ENCODE measurements around the gene SIRPB2. TPM values are rescaled to one million over a fixed set of nuclear protein-coding genes. Genes with fewer than 3 reads are reported as not detected.
A peak's percentile ranks its signal among the peaks of the same experiment; 100 is the strongest.

SIRPB2 gene
- total and polyA plus RNA-seq, 5 donors = 1.8 to 5.4 (median 4.9) TPM

DNA sequence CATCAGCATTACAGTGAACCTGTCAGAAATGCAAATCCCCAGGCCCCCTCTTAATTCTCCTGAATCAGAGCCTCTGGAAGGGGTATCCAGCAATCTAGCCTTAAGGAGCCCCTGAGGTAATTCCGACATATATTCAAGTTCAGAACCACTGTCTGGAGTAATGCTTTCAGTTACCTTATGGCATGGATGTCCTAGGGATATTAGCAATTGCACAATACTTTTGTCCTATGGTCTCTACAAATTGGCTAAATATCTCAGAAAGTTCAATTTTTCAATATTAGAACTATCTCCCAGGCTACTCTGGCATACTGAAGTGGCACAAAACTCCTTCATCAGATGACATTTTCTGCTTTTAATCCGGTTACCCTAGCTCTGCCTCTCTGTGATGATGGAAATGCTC is 30.9 kb downstream of the SIRPB2 start:
- no peaks in the 10 kb centered on the region for H3K27me3 ChIP-seq (ENCODE audit: control insufficient read depth, insufficient read depth)
- H3K27ac ChIP-seq (ENCODE audit: low read length) = no peak overlapping the region
- intact Hi-C loops (cut with DNase I) = no loop called here
- DNase-seq (no peak), ATAC-seq (no peak)
- 95% methylated on average over 2 of the region's 2 CpGs for WGBS
- H3K9me3 ChIP-seq (ENCODE audit: control insufficient read depth, low read length) = no peaks in the 10 kb centered on the region
- no peak overlapping the region for H3K4me3 ChIP-seq (ENCODE audit: low read length)
- H3K4me1 ChIP-seq (ENCODE audit: control insufficient read depth, insufficient read depth, low read length) = peaks cover 4% of the 10 kb centered on the region

GRCh38 chr20:1457992-1458391 is 33.2 kb downstream of the SIRPB2 start:
- no peak overlapping the region for H3K27ac ChIP-seq (ENCODE audit: low read length)
- WGBS = 97% methylated on average over 2 of the region's 2 CpGs

GRCh38 chr20:1456300-1456699 is 34.9 kb downstream of the SIRPB2 start:
- H3K27ac ChIP-seq (ENCODE audit: low read length) = no peak overlapping the region
- 61% methylated on average over 5 of the region's 5 CpGs for WGBS
- H3K4me3 ChIP-seq (ENCODE audit: low read length) = no peak overlapping the region
- ATAC-seq (no peak), DNase-seq (no peak)
- intact Hi-C loops (cut with DNase I) = no loop called here
- no peaks in the 10 kb centered on the region for H3K9me3 ChIP-seq (ENCODE audit: control insufficient read depth, low read length)
- no peaks in the 10 kb centered on the region for H3K27me3 ChIP-seq (ENCODE audit: control insufficient read depth, insufficient read depth)
- H3K4me1 ChIP-seq (ENCODE audit: control insufficient read depth, insufficient read depth, low read length) = no peaks in the 10 kb centered on the region

More at GRCh38 chr20:1457992-1458391, 33.2 kb downstream of the SIRPB2 start:
- Histone ChIP-seq H3K27me3 (ENCODE audit: control insufficient read depth, insufficient read depth) (no peaks in the 10 kb centered on the region), H3K9me3 (ENCODE audit: control insufficient read depth, low read length) (no peaks in the 10 kb centered on the region), H3K4me3 (ENCODE audit: low read length) (no peak overlapping the region), H3K4me1 (ENCODE audit: control insufficient read depth, insufficient read depth, low read length) (no peaks in the 10 kb centered on the region)
- no peak for DNase-seq
- no peak for ATAC-seq
- intact Hi-C loops (cut with DNase I) = no loop called here

GRCh38 chr20:1450926-1451491 is 40.2 kb downstream of the SIRPB2 start:
- intact Hi-C loops (cut with DNase I) = no loop called here
- no peaks in the 10 kb centered on the region for H3K4me1 ChIP-seq (ENCODE audit: control insufficient read depth, insufficient read depth, low read length)
- H3K4me3 ChIP-seq (ENCODE audit: low read length) = no peak overlapping the region
- H3K27ac ChIP-seq (ENCODE audit: low read length) = no peak overlapping the region
- H3K9me3 ChIP-seq (ENCODE audit: control insufficient read depth, low read length) = peaks cover 3% of the 10 kb centered on the region
- H3K27me3 ChIP-seq (ENCODE audit: control insufficient read depth, insufficient read depth) = no peaks in the 10 kb centered on the region
- no peak for DNase-seq
- no peak for ATAC-seq

- no peak for DNase-seq
- H3K27ac ChIP-seq (ENCODE audit: low read length) = no peak overlapping the region
- H3K4me1 ChIP-seq (ENCODE audit: control insufficient read depth, insufficient read depth, low read length) = no peaks in the 10 kb centered on the region
- WGBS = 91% methylated on average over 6 of the region's 6 CpGs
- H3K9me3 ChIP-seq (ENCODE audit: control insufficient read depth, low read length) = peaks cover 3% of the 10 kb centered on the region
- intact Hi-C loops (cut with DNase I) = no loop called here
- H3K4me3 ChIP-seq (ENCODE audit: low read length) = no peak overlapping the region
- no peak for ATAC-seq
- no peaks in the 10 kb centered on the region for H3K27me3 ChIP-seq (ENCODE audit: control insufficient read depth, insufficient read depth)
These were observed 41.9 kb downstream of the SIRPB2 start for GRCh38 chr20:1449370-1449769.

GRCh38 chr20:1448081-1448620 is 43.1 kb downstream of the SIRPB2 start:
- DNase-seq (no peak), ATAC-seq (no peak)
- Histone ChIP-seq H3K9me3 (ENCODE audit: control insufficient read depth, low read length) (peaks cover 3% of the 10 kb centered on the region), H3K4me3 (ENCODE audit: low read length) (no peak overlapping the region), H3K4me1 (ENCODE audit: control insufficient read depth, insufficient read depth, low read length) (no peaks in the 10 kb centered on the region), H3K27me3 (ENCODE audit: control insufficient read depth, insufficient read depth) (no peaks in the 10 kb centered on the region), H3K27ac (ENCODE audit: low read length) (no peak overlapping the region)
- intact Hi-C loops (cut with DNase I) = no loop called here
- WGBS = 87% methylated on average over 4 of the region's 4 CpGs

DNA sequence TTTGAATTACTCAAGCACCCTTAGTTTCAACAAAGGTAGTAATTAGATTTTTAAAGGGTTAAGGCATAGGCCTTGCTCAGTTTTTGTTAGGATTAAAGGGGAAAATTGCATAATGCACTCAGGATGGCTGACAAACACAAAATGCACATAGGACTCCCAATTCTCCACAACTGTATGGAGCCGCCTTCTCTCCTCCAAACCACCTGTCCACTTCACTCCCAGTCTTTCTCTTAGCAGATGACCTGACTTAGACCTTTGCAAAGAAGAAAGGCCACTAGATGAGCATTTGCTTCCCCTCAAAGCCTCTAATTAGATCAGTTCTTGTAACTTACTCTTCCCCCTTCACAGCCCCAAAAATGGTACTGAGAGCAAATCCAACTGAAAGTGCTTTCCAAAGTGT is 44.7 kb downstream of the SIRPB2 start:
- intact Hi-C loops (cut with DNase I) = no loop called here
- 94% methylated on average over 1 of the region's 1 CpG for WGBS
- ATAC-seq = no peak
- Histone ChIP-seq H3K4me1 (ENCODE audit: control insufficient read depth, insufficient read depth, low read length) (no peaks in the 10 kb centered on the region), H3K9me3 (ENCODE audit: control insufficient read depth, low read length) (peaks cover 3% of the 10 kb centered on the region), H3K27ac (ENCODE audit: low read length) (no peak overlapping the region), H3K4me3 (ENCODE audit: low read length) (no peak overlapping the region), H3K27me3 (ENCODE audit: control insufficient read depth, insufficient read depth) (no peaks in the 10 kb centered on the region)
- DNase-seq = no peak

DNA sequence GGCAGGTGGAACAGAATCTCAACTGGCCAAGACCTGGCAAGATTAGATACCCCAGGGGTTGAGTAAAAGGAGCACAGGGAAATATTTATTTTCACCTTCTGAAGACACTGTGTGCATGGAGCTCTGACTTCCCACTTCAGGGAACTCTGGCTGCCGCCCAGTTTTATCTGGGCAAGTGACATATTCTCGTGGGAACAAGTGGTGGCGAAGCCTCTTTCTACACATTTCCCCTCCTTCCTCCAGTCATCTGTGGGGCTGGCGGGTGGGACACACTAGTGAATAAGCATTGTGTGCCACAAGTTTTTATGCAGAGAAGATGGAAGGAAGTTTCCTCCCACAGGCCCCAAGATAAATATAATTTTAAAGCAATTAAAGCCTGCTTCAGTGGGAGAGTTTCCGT is 48.1 kb downstream of the SIRPB2 start:
- 44% methylated on average over 5 of the region's 5 CpGs for WGBS
- Histone ChIP-seq H3K27ac (ENCODE audit: low read length) (no peak overlapping the region), H3K4me1 (ENCODE audit: control insufficient read depth, insufficient read depth, low read length) (no peaks in the 10 kb centered on the region), H3K9me3 (ENCODE audit: control insufficient read depth, low read length) (no peaks in the 10 kb centered on the region), H3K27me3 (ENCODE audit: control insufficient read depth, insufficient read depth) (no peaks in the 10 kb centered on the region), H3K4me3 (ENCODE audit: low read length) (no peak overlapping the region)
- intact Hi-C loops (cut with DNase I) = loop anchor here in 1 of 4 donors (5.0 kb wide), 1 partner anchor 131 kb away; no protein-coding TSS in a partner anchor
- DNase-seq (peak in 1 of 3 donors; percentile 54), ATAC-seq (no peak)

GRCh38 chr20:1442304-1442703 is 48.9 kb downstream of the SIRPB2 start:
- H3K27ac ChIP-seq (ENCODE audit: low read length) = no peak overlapping the region
- H3K27me3 ChIP-seq (ENCODE audit: control insufficient read depth, insufficient read depth) = no peaks in the 10 kb centered on the region
- intact Hi-C loops (cut with DNase I) = loop anchor here in 1 of 4 donors (5.0 kb wide), 1 partner anchor 130 kb away; no protein-coding TSS in a partner anchor
- H3K4me3 ChIP-seq (ENCODE audit: low read length) = no peak overlapping the region
- no peak for DNase-seq
- 91% methylated on average over 2 of the region's 2 CpGs for WGBS
- H3K4me1 ChIP-seq (ENCODE audit: control insufficient read depth, insufficient read depth, low read length) = no peaks in the 10 kb centered on the region
- no peaks in the 10 kb centered on the region for H3K9me3 ChIP-seq (ENCODE audit: control insufficient read depth, low read length)
- no peak for ATAC-seq

GRCh38 chr20:1441133-1441532 is 50.1 kb downstream of the SIRPB2 start:
- 75% methylated on average over 3 of the region's 3 CpGs for WGBS
- no peak for DNase-seq

DNA sequence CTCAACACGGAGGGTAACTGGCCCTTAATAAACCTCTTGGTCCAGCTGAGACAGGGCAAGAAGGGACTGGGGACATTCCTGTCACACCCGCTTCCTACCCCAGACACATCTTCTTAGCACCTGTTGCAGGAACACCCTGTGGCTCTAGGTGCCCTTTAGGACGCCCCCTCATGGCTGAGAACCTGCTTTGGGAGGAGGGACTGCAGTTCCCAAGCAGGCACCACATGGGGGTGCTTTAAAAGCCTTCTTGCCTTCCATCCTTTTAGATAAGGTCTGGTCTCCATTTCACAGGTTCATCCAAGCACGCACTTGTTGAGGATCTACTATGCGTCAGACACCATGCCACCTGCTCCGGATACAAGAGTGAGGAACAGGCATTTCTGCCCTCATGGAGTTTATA is 51.2 kb downstream of the SIRPB2 start:
- no peaks in the 10 kb centered on the region for H3K27me3 ChIP-seq (ENCODE audit: control insufficient read depth, insufficient read depth)
- no peaks in the 10 kb centered on the region for H3K9me3 ChIP-seq (ENCODE audit: control insufficient read depth, low read length)
- intact Hi-C loops (cut with DNase I) = loop anchor here in 1 of 4 donors (5.0 kb wide), 1 partner anchor 128 kb away; no protein-coding TSS in a partner anchor
- WGBS = 73% methylated on average over 6 of the region's 6 CpGs
- no peaks in the 10 kb centered on the region for H3K4me1 ChIP-seq (ENCODE audit: control insufficient read depth, insufficient read depth, low read length)
- DNase-seq = no peak
- no peak overlapping the region for H3K4me3 ChIP-seq (ENCODE audit: low read length)
- no peak for ATAC-seq
- H3K27ac ChIP-seq (ENCODE audit: low read length) = no peak overlapping the region

More at GRCh38 chr20:1441133-1441532, 50.1 kb downstream of the SIRPB2 start:
- ATAC-seq = no peak
- no peaks in the 10 kb centered on the region for H3K9me3 ChIP-seq (ENCODE audit: control insufficient read depth, low read length)
- H3K4me3 ChIP-seq (ENCODE audit: low read length) = no peak overlapping the region
- intact Hi-C loops (cut with DNase I) = loop anchor here in 1 of 4 donors (5.0 kb wide), 1 partner anchor 129 kb away; no protein-coding TSS in a partner anchor
- no peaks in the 10 kb centered on the region for H3K4me1 ChIP-seq (ENCODE audit: control insufficient read depth, insufficient read depth, low read length)
- no peak overlapping the region for H3K27ac ChIP-seq (ENCODE audit: low read length)
- no peaks in the 10 kb centered on the region for H3K27me3 ChIP-seq (ENCODE audit: control insufficient read depth, insufficient read depth)
